NCI-H82 (cell line): Measurements from ENCODE around the gene MAD1L1.
A peak's percentile ranks its signal among the peaks of the same experiment; 100 is the strongest.
"Not testable (repeated sequence)": the region's sequence is repeated elsewhere in the genome, so short reads cannot be mapped to it uniquely, and the experiment has no call there.

Source experiments
- DNase-seq: peaks from one replicate; lab custom pipeline; 2025; lab: John Stamatoyannopoulos, UW

MAD1L1 gene

DNA sequence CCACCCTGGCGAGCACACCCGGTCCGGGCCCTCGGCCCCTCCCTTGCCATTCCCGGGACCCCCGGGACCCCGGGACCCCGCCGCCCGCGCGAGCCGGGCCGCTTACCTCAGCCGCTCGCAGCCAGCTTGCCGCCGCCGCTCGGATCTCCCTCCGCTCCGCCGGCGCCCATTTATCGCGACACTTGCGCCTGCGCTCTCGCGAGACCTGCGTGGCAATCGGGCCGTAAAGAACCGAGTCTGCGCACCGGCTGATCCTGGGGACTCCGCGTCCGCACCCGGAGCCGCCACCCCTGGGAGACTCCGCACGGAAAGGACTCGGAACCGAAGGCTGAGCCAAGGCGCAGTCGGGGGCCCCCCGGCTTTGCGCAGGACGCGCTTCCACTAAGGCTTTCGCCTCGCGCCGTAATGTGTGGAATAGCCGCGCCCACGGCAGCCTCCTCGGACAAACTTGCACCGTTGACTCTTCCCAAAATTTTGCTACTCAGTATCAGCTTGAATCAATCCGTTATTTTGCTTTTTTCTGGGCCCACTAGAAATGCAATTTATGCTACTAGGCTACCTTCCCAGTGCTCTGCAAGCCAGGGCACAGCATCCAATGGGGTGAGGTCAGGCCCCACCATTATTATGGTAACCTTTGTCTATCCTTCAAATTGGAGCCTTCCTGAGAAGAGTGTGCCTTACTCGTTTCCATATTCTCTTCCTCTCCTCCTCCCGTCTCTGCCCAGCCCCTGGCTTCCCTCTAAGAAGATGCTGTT, at the start of gene MAD1L1:
TSS of gene MAD1L1 (minus strand) at position 180 of the 755 bp plus-strand sequence. CDS start 2,812 bp downstream, outside the sequence.
- peak; percentile 96 for DNase-seq

DNA sequence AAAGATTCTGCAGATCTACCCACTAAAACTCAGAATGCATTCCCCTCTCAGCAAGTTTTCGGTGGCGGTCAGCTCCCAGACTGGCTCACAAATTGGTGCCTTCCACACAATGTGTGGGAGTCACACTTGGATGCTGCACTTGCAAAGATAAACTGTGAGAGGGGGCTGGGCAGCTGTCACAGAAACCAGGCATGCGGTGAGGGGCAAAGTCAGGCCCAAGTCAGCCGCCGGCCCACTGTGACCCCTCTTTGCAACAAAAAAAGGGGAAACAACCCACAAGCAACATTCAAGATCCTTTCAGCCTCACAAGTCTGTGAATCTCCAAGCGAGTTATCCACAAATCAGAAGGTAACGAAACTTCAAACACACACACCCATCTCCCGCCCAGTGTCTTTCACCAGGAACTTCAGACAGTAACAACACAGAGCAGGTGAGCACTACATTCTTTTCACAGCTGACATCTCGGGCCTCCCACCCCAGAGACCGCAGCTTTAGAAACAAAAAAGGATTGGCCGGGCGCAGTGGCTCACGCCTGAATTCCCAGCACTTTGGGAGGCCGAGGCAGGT, 49.5 kb upstream of the MAD1L1 start:
- DNase-seq = no peak

DNA sequence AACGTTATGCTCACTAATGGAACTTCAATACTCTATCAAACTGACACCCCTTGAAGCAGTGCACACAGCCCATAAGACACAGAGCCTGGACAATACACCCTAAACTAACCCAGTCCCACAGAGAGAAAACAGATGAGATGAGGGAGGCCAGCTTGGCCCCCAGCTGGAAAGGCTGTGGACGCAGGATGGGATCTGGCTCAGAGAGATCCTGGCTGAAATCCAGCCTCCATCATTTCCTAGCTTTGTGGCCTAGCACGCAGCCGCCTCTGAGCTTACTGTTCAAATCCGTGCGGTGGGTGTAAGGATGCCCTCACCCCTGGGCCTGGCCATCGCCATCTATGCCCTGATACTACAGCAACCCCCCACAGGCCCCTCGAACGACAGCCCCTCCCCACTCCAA, 48.8 kb upstream of the MAD1L1 start:
- no peak for DNase-seq

DNA sequence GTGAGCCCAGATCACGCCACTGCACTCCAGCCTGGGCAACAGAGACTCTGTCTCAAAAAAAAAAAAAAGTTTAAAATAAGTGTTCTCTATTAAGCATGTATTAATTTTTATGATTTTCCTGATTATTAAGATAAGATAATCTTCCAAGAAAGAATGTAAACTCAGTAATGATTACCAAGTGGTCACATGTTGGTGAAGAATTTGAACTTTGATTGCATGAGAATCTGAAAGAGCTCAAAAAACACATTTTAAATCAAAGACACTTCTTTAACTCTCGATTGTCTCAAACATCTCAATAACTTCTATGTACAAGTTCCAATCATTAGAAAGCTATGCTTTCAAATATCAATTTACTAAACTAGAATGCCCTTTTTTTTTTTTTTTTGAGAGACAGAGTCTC, 47.7 kb upstream of the MAD1L1 start:
- DNase-seq = no peak

DNA sequence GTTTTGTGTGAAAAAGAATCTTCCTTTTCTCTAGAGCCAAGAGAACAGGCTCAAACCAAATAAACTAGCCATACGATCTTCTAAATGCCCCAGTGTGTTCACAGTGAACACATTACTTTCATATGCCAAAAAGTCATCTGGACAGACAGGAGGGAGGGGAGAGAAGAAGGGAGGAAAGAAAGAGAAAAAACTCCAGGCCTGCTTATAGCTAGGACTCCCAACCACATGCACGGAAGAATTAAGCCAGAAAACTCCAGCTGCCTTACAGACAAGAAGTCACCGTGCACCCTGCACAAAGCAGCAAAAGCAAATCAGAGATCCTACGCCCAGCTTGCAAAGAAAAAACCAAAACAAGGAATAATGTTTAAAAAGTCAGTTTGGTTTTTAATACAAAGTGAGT, 47.2 kb upstream of the MAD1L1 start:
- no peak for DNase-seq

DNA sequence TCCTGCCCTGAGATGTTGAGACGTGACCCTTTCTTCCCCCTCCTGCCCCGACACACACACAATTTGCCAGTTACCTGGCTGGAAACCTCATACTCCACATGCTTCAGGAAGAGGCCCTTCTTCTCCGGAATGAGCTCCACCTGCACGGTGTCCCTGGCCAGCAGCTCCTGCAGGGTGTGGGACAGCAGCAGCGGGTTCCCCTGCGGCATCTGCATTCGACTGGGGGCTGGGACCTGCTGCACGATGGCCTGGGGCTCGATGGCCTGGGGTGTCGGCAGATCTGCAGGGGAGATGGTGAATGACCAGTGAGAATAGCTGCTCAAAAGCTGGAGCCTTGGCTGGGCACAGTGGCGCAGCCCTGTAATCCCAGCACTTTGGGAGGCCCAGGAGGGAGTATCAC, 45.3 kb upstream of the MAD1L1 start:
- no peak for DNase-seq

DNA sequence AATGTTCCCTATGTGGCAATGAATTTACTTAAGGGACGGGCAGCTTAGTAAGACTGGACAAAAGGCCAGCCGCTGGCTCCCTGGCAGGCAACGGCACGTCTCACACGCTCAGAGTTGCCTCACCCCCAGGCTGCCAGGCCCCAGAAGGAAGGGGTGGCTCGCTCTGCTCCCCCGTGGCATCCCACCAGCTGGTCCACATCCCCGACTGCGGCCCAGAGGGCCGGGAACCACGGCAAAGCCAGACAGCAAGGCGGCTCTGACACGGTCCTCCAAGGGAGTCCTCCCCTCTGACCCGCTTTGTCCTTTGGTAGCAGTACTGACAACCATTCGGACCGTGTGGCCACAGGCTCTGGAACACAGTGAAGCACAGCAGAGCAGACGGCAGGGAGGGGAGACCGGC, 43.4 kb upstream of the MAD1L1 start:
- no peak for DNase-seq

DNA sequence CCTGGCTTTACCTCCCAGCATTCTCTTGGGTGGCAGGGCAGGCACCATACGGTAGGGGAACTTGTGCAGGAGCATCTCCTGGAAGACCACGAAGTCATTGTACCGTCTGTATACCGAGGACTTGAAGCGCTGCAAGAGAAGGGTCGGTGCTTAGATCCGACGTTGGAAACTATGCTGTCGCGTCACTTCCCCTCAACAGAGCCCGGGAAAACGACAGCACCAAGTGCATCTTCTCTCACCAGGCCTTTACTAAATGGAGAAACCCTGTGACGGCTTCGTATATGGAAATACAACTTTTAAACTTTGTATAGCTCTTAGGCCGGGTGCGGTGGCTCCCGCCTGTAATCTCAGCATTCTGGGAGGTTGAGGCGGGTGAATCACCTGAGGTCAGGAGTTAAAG, 42.4 kb upstream of the MAD1L1 start:
- no peak for DNase-seq

DNA sequence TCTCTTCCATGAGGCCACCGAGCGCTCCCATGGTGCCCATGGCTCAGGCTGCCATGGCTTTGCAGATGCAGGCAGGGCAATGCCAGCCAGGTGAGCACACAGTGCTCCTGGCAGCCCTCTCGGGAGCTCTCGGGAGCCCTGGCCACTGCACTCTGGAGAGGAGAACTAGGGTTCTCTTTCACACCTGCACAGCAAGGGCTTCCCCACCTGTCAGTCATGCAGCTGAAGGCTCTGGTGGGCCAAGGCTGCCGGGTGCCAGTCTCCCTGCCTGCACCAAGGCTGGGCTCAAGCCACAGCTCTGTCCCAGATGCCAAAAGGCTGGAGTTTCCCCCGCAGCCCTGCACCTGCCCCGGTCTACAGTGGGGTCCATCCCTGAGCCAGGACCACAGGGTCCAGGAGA, 41.9 kb upstream of the MAD1L1 start:
- no peak for DNase-seq

DNA sequence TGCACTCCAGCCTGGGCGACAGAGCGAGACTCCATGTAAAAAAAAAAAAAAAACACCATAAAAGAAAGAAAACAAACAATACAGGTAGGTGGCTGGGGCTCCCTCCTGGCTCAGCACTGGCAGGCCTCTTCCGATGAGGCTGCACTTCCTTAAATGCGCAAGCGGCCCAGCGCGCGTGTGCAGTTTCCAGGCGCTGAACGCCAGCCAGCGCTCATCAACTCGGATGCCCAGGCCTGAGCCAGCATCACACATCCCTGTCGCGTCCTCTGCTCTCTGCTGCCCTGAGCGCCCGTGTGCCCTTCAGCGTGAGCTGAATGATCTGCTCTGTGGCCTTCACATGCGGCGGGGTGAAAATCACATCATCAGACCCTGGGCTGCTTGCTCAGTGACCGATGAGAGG, 41.1 kb upstream of the MAD1L1 start:
- DNase-seq = no peak

DNA sequence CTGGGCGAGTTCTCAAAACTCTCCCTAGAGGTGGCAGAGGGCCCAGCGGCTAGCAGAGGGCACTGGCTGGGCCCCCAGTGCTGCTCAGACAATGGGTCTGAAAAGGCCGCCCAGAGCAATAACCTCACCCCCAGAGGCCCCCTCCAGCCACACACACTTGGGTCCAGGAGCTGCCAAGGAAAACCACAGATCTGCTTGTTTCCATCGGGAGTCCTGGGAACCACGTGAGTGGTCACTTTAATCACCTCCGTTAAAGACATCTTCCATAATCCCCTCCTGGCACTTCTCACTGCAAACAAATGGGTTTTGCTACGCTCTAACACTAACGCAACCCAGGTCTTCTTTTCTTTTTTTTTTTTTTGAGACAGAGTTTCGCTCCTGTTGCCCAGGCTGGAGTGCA, 39.3 kb upstream of the MAD1L1 start:
- DNase-seq = peak; percentile 48

DNA sequence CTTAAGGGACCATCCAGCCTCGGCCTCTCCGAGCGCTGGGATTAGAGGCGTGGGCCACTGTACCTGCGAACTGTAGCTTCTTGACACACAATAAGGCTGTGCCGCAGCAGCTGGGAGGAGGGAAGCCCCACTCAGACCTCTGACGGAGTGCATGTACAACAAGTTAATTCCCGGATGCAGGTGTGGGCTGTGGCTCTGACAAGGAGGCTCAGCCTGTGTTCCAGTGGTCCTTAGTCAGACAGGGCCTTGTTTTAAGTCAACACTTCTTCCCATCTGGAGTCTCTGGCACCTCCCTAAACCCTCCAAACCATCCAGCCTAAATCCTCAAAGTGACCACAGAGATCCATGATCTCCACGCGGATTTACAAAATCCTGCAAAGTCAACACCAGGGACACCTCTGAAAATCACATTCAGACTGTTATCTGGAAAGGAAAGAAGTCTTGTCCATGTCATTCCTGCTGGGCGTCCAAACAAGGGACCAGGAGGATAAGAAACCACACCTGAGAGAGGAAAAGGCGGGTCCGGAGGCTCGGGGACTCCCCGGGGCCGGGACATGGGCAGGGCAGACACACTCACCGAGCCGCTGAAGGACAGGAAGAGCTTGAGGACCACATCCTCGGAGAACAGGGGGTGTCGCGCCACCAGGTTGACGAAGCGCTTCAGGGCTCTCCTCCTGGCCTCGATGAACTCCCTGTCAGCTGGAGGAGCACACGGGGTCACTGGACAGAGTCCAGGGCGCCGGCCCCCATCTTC, 38.7 kb upstream of the MAD1L1 start:
- DNase-seq = peak; percentile 70

DNA sequence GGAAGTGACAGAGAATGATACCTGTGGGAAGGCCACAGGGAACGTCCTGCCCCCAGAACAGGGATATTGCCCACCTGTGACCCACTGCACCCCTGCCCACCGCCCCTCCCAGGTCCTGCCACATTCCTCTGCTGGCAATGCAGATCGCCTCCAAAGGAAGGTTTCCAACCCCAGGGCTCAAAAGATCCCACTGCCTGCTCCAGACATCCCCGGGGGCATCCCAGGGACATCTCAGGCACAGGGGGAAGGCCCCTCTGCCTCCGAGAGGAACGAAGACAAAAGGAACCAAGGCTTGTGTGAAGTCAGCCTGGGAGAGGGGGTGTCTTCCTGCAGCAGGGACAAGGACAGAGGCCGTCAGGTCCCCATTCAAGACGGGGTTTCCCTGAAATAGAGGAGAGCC, 37.8 kb upstream of the MAD1L1 start:
- no peak for DNase-seq

DNA sequence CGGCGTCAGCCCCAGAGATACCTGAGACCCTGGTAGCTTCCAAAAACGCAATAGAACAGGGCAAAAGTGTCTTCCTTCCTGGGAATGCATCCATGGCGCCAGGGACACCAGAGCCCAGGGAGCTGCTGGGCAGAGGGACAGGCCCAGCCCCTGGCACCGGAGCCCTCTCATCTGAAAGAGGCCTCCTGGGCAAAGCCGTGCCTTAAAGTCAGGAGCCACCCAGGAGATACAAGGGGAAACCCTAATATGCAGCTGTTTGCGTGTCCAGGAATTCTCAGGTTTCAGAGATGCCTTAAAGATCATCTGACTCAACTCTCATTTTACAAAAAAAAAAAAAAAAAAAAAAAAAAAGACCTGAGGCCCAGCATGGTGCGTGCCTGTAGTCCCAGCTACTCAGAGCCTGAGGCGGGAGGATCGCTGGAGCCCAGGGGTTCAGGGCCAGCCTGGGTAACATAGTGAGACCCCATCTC, 37.3 kb upstream of the MAD1L1 start:
- no peak for DNase-seq

DNA sequence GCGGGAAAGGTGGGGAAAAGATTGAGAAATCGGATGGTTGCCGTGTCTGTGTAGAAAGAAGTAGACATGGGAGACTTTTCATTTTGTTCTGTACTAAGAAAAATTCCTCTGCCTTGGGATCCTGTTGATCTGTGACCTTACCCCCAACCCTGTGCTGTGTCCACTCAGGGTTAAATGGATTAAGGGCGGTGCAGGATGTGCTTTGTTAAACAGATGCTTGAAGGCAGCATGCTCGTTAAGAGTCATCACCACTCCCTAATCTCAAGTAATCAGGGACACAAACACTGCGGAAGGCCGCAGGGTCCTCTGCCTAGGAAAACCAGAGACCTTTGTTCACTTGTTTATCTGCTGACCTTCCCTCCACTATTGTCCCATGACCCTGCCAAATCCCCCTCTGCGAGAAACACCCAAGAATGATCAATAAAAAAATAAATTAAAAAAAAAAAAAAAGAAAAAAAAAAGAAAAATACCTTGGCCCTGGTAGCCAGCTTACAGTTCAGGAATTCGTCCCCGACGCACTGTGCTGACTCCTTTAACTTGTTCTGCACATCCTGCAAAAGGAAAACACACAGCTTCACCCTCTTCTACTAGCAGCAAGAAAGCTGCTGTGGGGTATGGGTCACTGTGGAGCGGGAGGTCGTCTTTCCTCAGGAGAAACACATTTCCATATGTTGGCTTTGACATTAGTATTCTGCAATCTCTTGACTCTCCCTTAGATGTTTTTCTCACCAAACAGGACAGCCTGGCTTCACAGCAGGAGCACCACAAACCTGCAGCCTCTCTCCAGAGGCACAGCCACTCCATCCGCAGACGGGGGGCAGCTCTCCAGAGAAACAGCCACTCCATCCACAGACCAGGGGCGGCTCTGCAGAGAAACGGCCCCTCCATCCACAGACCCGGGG, 36.6 kb upstream of the MAD1L1 start:
- not testable (repeated sequence) for DNase-seq

DNA sequence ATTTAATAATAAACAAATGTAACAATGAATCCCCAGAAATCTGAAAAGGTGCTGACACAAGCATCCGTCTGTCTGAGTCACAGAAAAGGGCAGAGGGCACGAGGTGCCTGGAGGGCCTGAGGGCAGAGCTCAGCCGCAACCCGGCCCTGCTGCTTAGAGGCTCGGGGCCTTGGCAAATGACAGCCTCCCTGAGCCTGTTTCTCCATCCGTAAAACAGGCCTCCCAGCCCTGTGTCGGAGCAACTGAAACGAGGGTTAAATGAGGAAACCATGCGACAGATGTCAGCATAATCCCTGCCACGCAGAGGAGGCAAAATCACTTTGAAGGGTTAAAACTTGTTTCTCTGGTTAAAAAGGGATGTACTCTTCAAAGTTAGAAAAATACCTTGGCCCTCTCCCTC, 34.2 kb upstream of the MAD1L1 start:
- DNase-seq = peak; percentile 95

DNA sequence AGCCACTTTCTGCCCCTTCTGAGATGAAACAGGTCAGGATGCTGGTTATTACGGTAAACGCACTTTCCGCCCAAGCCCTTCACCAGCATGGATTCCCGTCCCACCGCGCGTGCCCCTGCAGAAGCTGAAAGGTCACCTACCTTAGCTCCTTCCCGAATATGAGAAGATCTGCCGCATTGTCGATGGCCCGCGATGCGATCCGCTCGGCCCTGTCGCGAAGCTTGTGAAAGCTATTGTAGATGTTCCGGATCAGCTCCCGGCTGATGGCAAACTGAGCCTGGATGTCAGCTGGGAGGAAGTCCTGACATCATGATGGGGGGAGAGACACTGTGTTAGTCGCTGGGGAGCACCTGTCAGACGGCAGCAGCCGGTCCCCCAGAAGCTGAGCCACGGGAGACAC, 31.4 kb upstream of the MAD1L1 start:
- no peak for DNase-seq

DNA sequence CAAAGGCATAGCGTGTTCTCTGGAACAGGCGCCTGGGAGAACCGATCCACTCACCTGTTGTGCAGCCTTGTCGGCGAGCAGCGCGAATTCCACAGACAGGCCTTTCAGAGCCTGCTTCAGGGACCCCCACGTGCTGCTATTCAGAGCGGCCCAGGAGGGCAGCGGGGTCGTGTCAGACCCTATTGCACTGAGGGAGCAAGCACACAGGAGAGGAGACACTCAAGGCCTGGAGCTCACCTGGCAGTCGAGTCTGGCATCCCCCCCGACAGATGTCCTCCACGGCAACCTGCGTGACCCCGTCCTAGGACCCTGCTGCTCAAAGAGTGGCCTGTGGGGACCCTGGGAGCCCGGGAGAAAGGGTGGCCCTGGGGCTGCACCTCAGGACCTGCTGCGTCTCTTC, 30.4 kb upstream of the MAD1L1 start:
- DNase-seq = no peak

DNA sequence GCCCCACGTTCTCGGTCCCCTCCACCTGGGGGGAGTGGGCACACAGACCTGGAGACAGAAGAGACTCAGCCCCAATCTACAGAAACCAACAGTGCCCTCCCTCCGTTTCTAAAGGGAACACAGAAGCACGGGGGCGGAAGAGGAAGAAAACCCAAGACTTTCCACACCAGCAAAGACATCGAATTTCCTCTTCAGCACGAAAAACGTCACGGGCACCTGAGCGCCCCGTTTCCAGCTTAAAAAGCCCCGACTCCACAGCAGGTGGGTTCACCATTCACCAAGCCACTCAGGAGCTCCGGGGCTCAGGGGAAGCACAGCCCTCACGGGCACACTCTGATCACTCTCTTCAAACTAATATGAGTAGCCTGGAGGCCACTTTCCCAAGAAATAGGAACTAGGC, 28.9 kb upstream of the MAD1L1 start:
- no peak for DNase-seq

DNA sequence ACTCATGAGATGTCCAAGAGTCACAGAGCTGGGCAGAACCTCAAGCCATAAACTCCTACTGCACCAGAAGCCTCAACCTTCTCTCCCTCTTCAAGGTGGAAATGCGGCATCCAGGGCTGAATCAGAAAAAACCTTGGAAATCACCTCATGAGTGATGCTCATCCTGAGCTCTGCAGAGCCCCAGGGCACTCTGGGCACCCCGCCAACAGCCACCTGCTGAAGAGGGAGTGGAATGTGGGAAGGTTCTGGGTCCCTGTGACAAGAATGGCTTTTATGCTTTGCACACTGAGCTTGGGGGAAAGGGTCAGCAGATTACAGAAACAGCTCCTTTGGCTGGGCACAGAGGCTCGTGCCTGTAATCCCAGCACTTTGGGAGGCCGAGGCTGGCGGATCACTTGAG, 28.1 kb upstream of the MAD1L1 start:
- no peak for DNase-seq

DNA sequence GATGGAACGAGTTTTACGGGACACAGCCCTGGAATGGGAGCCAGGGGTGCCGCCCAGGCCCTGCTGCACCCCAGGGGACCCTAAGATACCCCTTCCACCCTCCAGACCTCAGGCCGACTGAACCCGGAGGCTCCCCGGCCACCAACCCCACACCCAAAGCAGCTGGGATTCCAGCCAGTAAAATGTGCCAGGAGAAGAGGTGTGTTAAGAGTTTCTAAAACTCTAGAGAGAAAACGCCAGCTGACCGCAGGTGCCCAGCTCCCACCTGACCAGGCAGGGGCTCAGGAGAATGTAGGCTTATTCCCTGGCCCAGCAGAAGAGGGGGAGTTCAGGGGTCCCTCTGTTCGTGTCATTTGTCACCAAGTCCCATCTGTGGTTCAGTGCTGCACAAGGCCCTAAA, 26.7 kb upstream of the MAD1L1 start:
- no peak for DNase-seq
